ENCODE data around the gene GTF2A1L. TPM values are rescaled to one million over a fixed set of nuclear protein-coding genes. Genes with fewer than 3 reads are reported as not detected.

Gene GTF2A1L
- polyA plus RNA-seq, 1 donor from 2014 or later = 0.51 TPM

Small RNA genes within 50 kb of the gene (small RNA-seq; reads per million reads assigned to genes)
- 0 reads per million in 3 experiments for gene TPT1P11

Other genes with a start within 250 kb of the GTF2A1L start
- gene PPP1R21, start 177.1 kb upstream of the GTF2A1L start, polyA plus RNA-seq = 61.8 and 66.2 TPM in 2 replicates
- 2.2 and 2.8 TPM in 2 replicates for gene STON1, start 87.7 kb upstream of the GTF2A1L start, polyA plus RNA-seq
- not detected in 2 replicates for gene LHCGR, start 137.9 kb downstream of the GTF2A1L start, polyA plus RNA-seq